Astrocyte (in vitro differentiated cells and primary cell): ENCODE data around the gene CABCOCO1. TPM values are rescaled to one million over a fixed set of nuclear protein-coding genes. Genes with fewer than 3 reads are reported as not detected.
"Not testable (repeated sequence)": the region's sequence is repeated elsewhere in the genome, so short reads cannot be mapped to it uniquely, and the experiment has no call there.

Source experiments
- DNase-seq: peaks from one replicate; pipeline ENCODE4 v3.0.0-alpha.2; 2010; ENCODE audit warnings: low read depth
- FAIRE-seq: peaks from 2 replicates; lab custom pipeline; 2011; peaks lifted over from hg19 to GRCh38; lab: Jason Lieb, UNC
- H2AFZ ChIP-seq: 2 replicates; pipeline ENCODE4 v1.6.0; 2012; ENCODE audit warnings: low read depth, low read length, inconsistent platforms
- H3K27ac ChIP-seq: 2 replicates; pipeline ENCODE4 v1.5.1; 2011; ENCODE audit warnings: low read depth, low read length, inconsistent platforms
- H3K27me3 ChIP-seq: 2 replicates; pipeline ENCODE4 v1.6.0; 2011; ENCODE audit warnings: low read length, inconsistent platforms; ENCODE audit not compliant: insufficient read depth
- H3K36me3 ChIP-seq: 2 replicates; pipeline ENCODE4 v1.5.1; 2011; ENCODE audit warnings: low read length, inconsistent platforms; ENCODE audit not compliant: insufficient read depth
- H3K4me1 ChIP-seq: 2 replicates; pipeline ENCODE4 v1.5.1; 2011; ENCODE audit warnings: low read length, inconsistent platforms; ENCODE audit not compliant: insufficient read depth
- H3K4me2 ChIP-seq: 2 replicates; pipeline ENCODE4 v1.6.0; 2012; ENCODE audit warnings: low read length, inconsistent platforms
- H3K4me3 ChIP-seq: 2 replicates; pipeline ENCODE4 v1.5.1; 2011; ENCODE audit warnings: low read depth, mild to moderate bottlenecking, low read length, inconsistent platforms; ENCODE audit not compliant: insufficient read depth
- H3K79me2 ChIP-seq: 2 replicates; pipeline ENCODE4 v1.6.0; 2012; ENCODE audit warnings: mild to moderate bottlenecking, low read length, inconsistent platforms; ENCODE audit not compliant: insufficient read depth
- H3K9ac ChIP-seq: 2 replicates; pipeline ENCODE4 v1.6.0; 2012; ENCODE audit warnings: mild to moderate bottlenecking, low read length, inconsistent platforms
- H3K9me3 ChIP-seq: 2 replicates; pipeline ENCODE4 v1.5.1; 2012; ENCODE audit warnings: low read depth, mild to moderate bottlenecking, low read length, inconsistent platforms; ENCODE audit not compliant: insufficient read depth
- H4K20me1 ChIP-seq: 2 replicates; pipeline ENCODE4 v1.6.0; 2012; ENCODE audit warnings: low read length, inconsistent platforms; ENCODE audit not compliant: insufficient read depth
- H3K27ac Mint-ChIP-seq: one replicate; pipeline ENCODE4 v1.8.0; 2021; ENCODE audit warnings: mild to moderate bottlenecking, mixed read lengths; ENCODE audit not compliant: unreplicated experiment
- H3K27me3 Mint-ChIP-seq: one replicate; pipeline ENCODE4 v1.8.0; 2021; ENCODE audit warnings: low read depth, mixed read lengths; ENCODE audit not compliant: unreplicated experiment
- H3K36me3 Mint-ChIP-seq: one replicate; pipeline ENCODE4 v1.8.0; 2021; ENCODE audit warnings: low read depth, mixed read lengths; ENCODE audit not compliant: unreplicated experiment
- H3K4me1 Mint-ChIP-seq: one replicate; pipeline ENCODE4 v1.8.0; 2021; ENCODE audit warnings: low read depth, mixed read lengths; ENCODE audit not compliant: unreplicated experiment
- H3K4me3 Mint-ChIP-seq: one replicate; pipeline ENCODE4 v1.8.0; 2021; ENCODE audit warnings: mild to moderate bottlenecking, moderate library complexity, mixed read lengths; ENCODE audit not compliant: unreplicated experiment
- H3K9me3 Mint-ChIP-seq: one replicate; pipeline ENCODE4 v1.8.0; 2021; ENCODE audit warnings: mild to moderate bottlenecking, mixed read lengths; ENCODE audit not compliant: unreplicated experiment
- CTCF ChIP-seq: IDR thresholded peaks from 2 replicates; pipeline ENCODE4 v1.5.1; 2011; ENCODE audit warnings: low read depth, mild to moderate bottlenecking, inconsistent platforms, low read length, moderate library complexity; ENCODE audit not compliant: insufficient read depth
- EZH2 ChIP-seq: IDR thresholded peaks from 2 replicates; pipeline ENCODE4 v1.6.1; 2012; ENCODE audit warnings: mild to moderate bottlenecking, low read length, inconsistent platforms; ENCODE audit not compliant: insufficient read depth
- total RNA-seq: library from RNA; stranded (reverse); gene quantifications from 2 replicates; pipeline ENCODE4 v1.2.1, GENCODE V29; 2021

The CABCOCO1 gene
- total RNA-seq, 1 donor from 2014 or later: 0.23 TPM

GRCh38 chr10:61683319-61683718, 20.6 kb downstream of the CABCOCO1 start:
- DNase-seq (no peak), FAIRE-seq (no peak)
- H4K20me1 ChIP-seq: no peaks in the 10 kb centered on the region
- no peaks in the 10 kb centered on the region for H3K36me3 Mint-ChIP-seq
- no peaks in the 10 kb centered on the region for H3K27me3 ChIP-seq
- H3K27ac Mint-ChIP-seq: no peak overlapping the region
- no peaks in the 10 kb centered on the region for H3K27me3 Mint-ChIP-seq
- TF ChIP-seq CTCF (no peak), EZH2 (no peak)
- H3K4me3 ChIP-seq: no peak overlapping the region
- no peaks in the 10 kb centered on the region for H3K9me3 ChIP-seq
- no peaks in the 10 kb centered on the region for H3K4me1 Mint-ChIP-seq
- H3K4me3 Mint-ChIP-seq: no peak overlapping the region
- no peak overlapping the region for H3K4me2 ChIP-seq
- H2AFZ ChIP-seq: no peak overlapping the region
- no peaks in the 10 kb centered on the region for H3K79me2 ChIP-seq
- no peaks in the 10 kb centered on the region for H3K9me3 Mint-ChIP-seq
- no peak overlapping the region for H3K27ac ChIP-seq
- no peaks in the 10 kb centered on the region for H3K4me1 ChIP-seq
- no peak overlapping the region for H3K9ac ChIP-seq
- no peaks in the 10 kb centered on the region for H3K36me3 ChIP-seq

- H3K9ac ChIP-seq: no peak overlapping the region
- no peaks in the 10 kb centered on the region for H3K9me3 ChIP-seq
- Mint-ChIP-seq H3K27ac (no peak overlapping the region), H3K36me3 (no peaks in the 10 kb centered on the region), H3K4me3 (no peak overlapping the region), H3K9me3 (no peaks in the 10 kb centered on the region), H3K4me1 (no peaks in the 10 kb centered on the region), H3K27me3 (no peaks in the 10 kb centered on the region)
- H2AFZ ChIP-seq: no peak overlapping the region
- no peak overlapping the region for H3K4me2 ChIP-seq
- no peaks in the 10 kb centered on the region for H4K20me1 ChIP-seq
- no peaks in the 10 kb centered on the region for H3K27me3 ChIP-seq
- H3K79me2 ChIP-seq: no peaks in the 10 kb centered on the region
- H3K4me3 ChIP-seq: no peak overlapping the region
- FAIRE-seq (no peak), DNase-seq (no peak)
- H3K36me3 ChIP-seq: no peaks in the 10 kb centered on the region
- no peak for TF ChIP-seq EZH2
- TF ChIP-seq CTCF: no peak
- no peak overlapping the region for H3K27ac ChIP-seq
- no peaks in the 10 kb centered on the region for H3K4me1 ChIP-seq
Measured at GRCh38 chr10:61684894-61685507, 22.3 kb downstream of the CABCOCO1 start.

- H3K4me3 Mint-ChIP-seq: no peak overlapping the region
- Histone ChIP-seq H3K36me3 (no peaks in the 10 kb centered on the region), H3K27me3 (no peaks in the 10 kb centered on the region), H4K20me1 (no peaks in the 10 kb centered on the region), H3K27ac (no peak overlapping the region), H3K79me2 (no peaks in the 10 kb centered on the region), H3K9ac (no peak overlapping the region), H2AFZ (no peak overlapping the region), H3K4me2 (no peak overlapping the region), H3K4me1 (no peaks in the 10 kb centered on the region), H3K4me3 (no peak overlapping the region), H3K9me3 (no peaks in the 10 kb centered on the region)
- no peaks in the 10 kb centered on the region for H3K27me3 Mint-ChIP-seq
- no peaks in the 10 kb centered on the region for H3K36me3 Mint-ChIP-seq
- no peak for FAIRE-seq
- no peak overlapping the region for H3K27ac Mint-ChIP-seq
- no peaks in the 10 kb centered on the region for H3K4me1 Mint-ChIP-seq
- TF ChIP-seq CTCF: no peak
- TF ChIP-seq EZH2: no peak
- no peak for DNase-seq
- no peaks in the 10 kb centered on the region for H3K9me3 Mint-ChIP-seq
Measured at GRCh38 chr10:61688551-61689308, 26.0 kb downstream of the CABCOCO1 start.

- not testable (repeated sequence) for H3K9me3 ChIP-seq, H3K27ac ChIP-seq, H3K9ac ChIP-seq, H3K36me3 Mint-ChIP-seq, H3K36me3 ChIP-seq, H3K4me1 Mint-ChIP-seq, H3K4me3 Mint-ChIP-seq, H3K27me3 Mint-ChIP-seq, H3K4me3 ChIP-seq, H2AFZ ChIP-seq, H3K9me3 Mint-ChIP-seq, H3K79me2 ChIP-seq, H4K20me1 ChIP-seq, H3K4me1 ChIP-seq, DNase-seq, FAIRE-seq, H3K4me2 ChIP-seq, H3K27ac Mint-ChIP-seq, H3K27me3 ChIP-seq
Measured at GRCh38 chr10:61691667-61692066, 28.9 kb downstream of the CABCOCO1 start.
